HepG2 (cell line): ENCODE results near the gene YWHAB. TPM values are rescaled to one million over a fixed set of nuclear protein-coding genes. Genes with fewer than 3 reads are reported as not detected.

Experiments
- ATAC-seq: fragments of 200-7000 bp; cut with Tn5 transposase; 3 replicates; pipeline ENCODE4 v1.9.1; 2020; ENCODE audit warnings: mild to moderate bottlenecking, moderate library complexity
- BruUV-seq: library from RNA; stranded (reverse); fragments of 400-500 nt; replicated peaks from 2 replicates; lab custom pipeline; 2021; lab: Mats Ljungman, UMichigan
- CTCF ChIA-PET: fragments of 300-600 bp; formaldehyde crosslinking; extraction: SDS; loops from one replicate; lab custom pipeline; 2021; ENCODE audit warnings: low total read pairs, inconsistent platforms, low intra/inter-chr PET ratio; lab: Yijun Ruan, JAX
- POLR2A ChIA-PET: fragments of 350-600 bp; sonication (Branson Sonifier 250); formaldehyde crosslinking; loops from one replicate; lab custom pipeline; 2020; ENCODE audit warnings: antibody characterized with exemption, inconsistent platforms; lab: Yijun Ruan, JAX
- DNase-seq: peaks from one replicate; pipeline ENCODE4 v3.0.0-alpha.2; 2015; ENCODE audit warnings: low spot score
- FAIRE-seq: peaks from 3 replicates; lab custom pipeline; 2011; peaks lifted over from hg19 to GRCh38; lab: Jason Lieb, UNC
- H2AFZ ChIP-seq: one replicate; pipeline ENCODE4 v1.6.1; 2011; ENCODE audit warnings: low read length, inconsistent platforms
- H3K27ac ChIP-seq: fragments of 300-600 bp; 3 replicates; pipeline ENCODE4 v1.8.0; 2011; ENCODE audit warnings: mixed run types, mild to moderate bottlenecking, mixed read lengths, low read length, inconsistent platforms; ENCODE audit not compliant: insufficient read depth; ENCODE audit errors: extremely low read length
- H3K27me3 ChIP-seq, 2 experiments: fragments of 200-600 bp in 1 of 2; 2 replicates in 1 of 2; 3 replicates in 1 of 2; pipeline versions ENCODE4 v1.6.0 to v1.8.0; 2011; ENCODE audit warnings: low read length in 2 of 2, mild to moderate bottlenecking in 2 of 2, moderate library complexity in 2 of 2, inconsistent platforms in 1 of 2; ENCODE audit not compliant: insufficient read depth in 2 of 2, control insufficient read depth in 1 of 2
- H3K36me3 ChIP-seq, 2 experiments: fragments of 200-600 bp in 1 of 2; replicated peaks in 1 of 2; 2 replicates in 1 of 2; 3 replicates in 1 of 2; pipeline versions ENCODE4 v1.5.1 to v1.8.0; 2011; ENCODE audit warnings: low read length in 2 of 2, inconsistent platforms in 1 of 2; ENCODE audit not compliant: insufficient read depth in 2 of 2, control insufficient read depth in 1 of 2
- H3K4me1 ChIP-seq: 2 replicates; pipeline ENCODE4 v1.5.1; 2012; ENCODE audit warnings: low read length, inconsistent platforms; ENCODE audit not compliant: insufficient read depth
- H3K4me2 ChIP-seq: 2 replicates; pipeline ENCODE4 v1.6.0; 2011; ENCODE audit warnings: low read depth, low read length, inconsistent platforms
- H3K4me3 ChIP-seq, 3 experiments: fragments of 200-600 bp in 1 of 3; sonication (generic), shearing (Covaris generic) in 1 of 3; replicated peaks in 1 of 3; 2 replicates each; pipeline ENCODE4 v1.5.1; 2011 to 2016; ENCODE audit warnings: low read length in 3 of 3, inconsistent platforms in 2 of 3, low read depth in 2 of 3, mild to moderate bottlenecking in 2 of 3, control low read depth in 1 of 3, mixed read lengths in 1 of 3; ENCODE audit not compliant: insufficient read depth in 1 of 3
- H3K79me2 ChIP-seq: one replicate; pipeline ENCODE4 v1.6.1; 2011; ENCODE audit warnings: low read length, inconsistent platforms; ENCODE audit not compliant: insufficient read depth
- H3K9ac ChIP-seq: 2 replicates; pipeline ENCODE4 v1.6.0; 2011; ENCODE audit warnings: mild to moderate bottlenecking, low read depth, low read length, inconsistent platforms; ENCODE audit not compliant: insufficient read depth
- H3K9me3 ChIP-seq: 2 replicates; pipeline ENCODE4 v1.5.1; 2012; ENCODE audit warnings: mild to moderate bottlenecking, low read length
- H4K20me1 ChIP-seq: 2 replicates; pipeline ENCODE4 v1.6.0; 2011; ENCODE audit warnings: inconsistent platforms, mild to moderate bottlenecking, low read length, moderate library complexity; ENCODE audit not compliant: insufficient read depth
- CBX5 ChIP-seq: sonication (generic); formaldehyde crosslinking; IDR thresholded peaks from 2 replicates; pipeline ENCODE4 v1.4.0; 2020; ENCODE audit warnings: missing genetic modification reagents, borderline replicate concordance
- FOXP1 ChIP-seq, 2 experiments: fragments of 450-650 bp in 1 of 2; IDR thresholded peaks; 2 replicates each; pipeline ENCODE4 v1.6.1; 2017 to 2018; ENCODE audit warnings: antibody characterized with exemption in 1 of 2
- GABPA ChIP-seq, 2 experiments: IDR thresholded peaks; 2 replicates each; pipeline ENCODE4 v1.6.1; 2011 to 2016; ENCODE audit warnings: low read depth in 2 of 2, low read length in 1 of 2, missing biosample characterization in 1 of 2, missing genetic modification characterization in 1 of 2
- GATAD2A ChIP-seq: IDR thresholded peaks from 2 replicates; pipeline ENCODE4 v1.6.1; 2016
- MAFF ChIP-seq: IDR thresholded peaks from 2 replicates; pipeline ENCODE4 v1.6.1; 2011; ENCODE audit warnings: low read depth, low read length, improper control_type of control experiment
- SIX1 ChIP-seq: sonication (generic); formaldehyde crosslinking; IDR thresholded peaks from 2 replicates; pipeline ENCODE4 v1.4.0; 2020; ENCODE audit warnings: missing genetic modification reagents, borderline replicate concordance
- ZNF331 ChIP-seq: sonication (generic); formaldehyde crosslinking; IDR thresholded peaks from 2 replicates; pipeline ENCODE4 v1.4.0; 2020; ENCODE audit warnings: missing genetic modification reagents
- ZNF557 ChIP-seq: sonication (generic); formaldehyde crosslinking; IDR thresholded peaks from 2 replicates; pipeline ENCODE4 v1.4.0; 2020; ENCODE audit warnings: missing genetic modification reagents
- WGBS: methylation state at CpG from one replicate; pipeline ENCODE4 v1.1.6; 2017; ENCODE audit warnings: low lambda C conversion rate; 5-methylcytosine and 5-hydroxymethylcytosine counted together
- in situ Hi-C: cut with HindIII; loops from 2 replicates; pipeline ENCODE4 v1.10.0; 2017; ENCODE audit warnings: low pct_unique_long_range_greater_than_20kb; ENCODE audit not compliant: extremely low pct_ligation_motif_present
- intact Hi-C: fragments of 100-400 bp; cut with micrococcal nuclease; formaldehyde crosslinking; loops from one replicate; pipeline ENCODE4 v1.10.0; 2022; ENCODE audit not compliant: unreplicated experiment
- polyA plus RNA-seq, 8 experiments: library from polyadenylated mRNA; depleted of rRNA in 3 of 8; stranded (reverse) in 7 of 8; unstranded in 1 of 8; fragments of >200 nt; fragmentation: Illumina TruSeq in 4 of 8; extraction: Trizol in 4 of 8; gene quantifications; 2 replicates each; pipeline versions ENCODE4 v1.2.1 to v1.2.3, GENCODE V29; 2011 to 2016; ENCODE audit warnings: low read depth in 4 of 8, missing spikeins in 1 of 8, mixed read lengths in 1 of 8; ENCODE audit not compliant: insufficient read depth in 1 of 8
- total RNA-seq, 5 experiments: library from RNA; depleted of rRNA; stranded (reverse); fragments of >200 nt; fragmentation: Illumina TruSeq; extraction: Trizol; gene quantifications; 2 replicates each; pipeline ENCODE4 v1.2.3, GENCODE V29; 2016; ENCODE audit warnings: low read depth in 1 of 5
- TF ChIP-seq, protein P1 (sequence below): sonication (generic); formaldehyde crosslinking; IDR thresholded peaks from 2 replicates; pipeline ENCODE4 v1.4.0; 2020; ENCODE audit warnings: missing genetic modification reagents
- TF ChIP-seq, protein P2 (sequence below): sonication (generic); formaldehyde crosslinking; IDR thresholded peaks from 2 replicates; pipeline ENCODE4 v1.8.0; 2022; ENCODE audit warnings: mild to moderate bottlenecking, missing genetic modification reagents; ENCODE audit not compliant: insufficient replicate concordance
- TF ChIP-seq, protein P3 (sequence below): sonication (generic); formaldehyde crosslinking; IDR thresholded peaks from 2 replicates; pipeline ENCODE4 v1.8.1; 2023; ENCODE audit warnings: mild to moderate bottlenecking, moderate library complexity, missing genetic modification reagents
- TF ChIP-seq, protein P4 (sequence below): sonication (generic); formaldehyde crosslinking; IDR thresholded peaks from 2 replicates; pipeline ENCODE4 v1.8.1; 2023; ENCODE audit warnings: mild to moderate bottlenecking, inconsistent platforms, moderate library complexity, missing genetic modification reagents, borderline replicate concordance
- TF ChIP-seq, protein P5 (sequence below): sonication (generic); formaldehyde crosslinking; IDR thresholded peaks from 2 replicates; pipeline ENCODE4 v1.4.0; 2020; ENCODE audit warnings: mild to moderate bottlenecking, missing genetic modification reagents, borderline replicate concordance

Gene YWHAB
- total and polyA plus RNA-seq, 2 of the 13 experiments (the other 11 are each of a cell fraction or from before 2014, with no cell fraction given): 77.2 to 121 TPM

DNA sequence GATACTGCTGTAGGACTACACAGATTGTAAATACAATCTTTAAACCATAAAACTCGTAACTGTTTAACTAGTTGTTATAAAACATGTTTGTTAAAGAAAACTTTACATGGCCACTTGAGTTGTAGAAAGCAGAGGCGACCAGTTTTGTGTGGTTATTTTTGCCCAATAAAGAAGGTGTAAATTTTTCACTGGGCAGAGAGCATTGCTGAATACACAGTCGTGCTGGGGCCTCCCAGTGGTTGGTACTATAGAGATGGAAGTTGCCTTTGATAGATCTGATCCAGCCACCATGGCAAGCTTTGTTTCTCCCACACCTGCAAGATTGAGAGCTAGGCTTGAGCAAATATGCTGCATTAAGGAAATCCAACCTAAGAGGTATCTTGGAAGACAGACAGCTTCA, 34.0 kb upstream of the YWHAB start:
- no peaks in the 10 kb centered on the region for H4K20me1 ChIP-seq
- no peak overlapping the region for H3K4me2 ChIP-seq
- ATAC-seq (no peak), DNase-seq (no peak), FAIRE-seq (no peak)
- no peak overlapping the region for H3K4me3 ChIP-seq
- in situ Hi-C loops (no loop called here), intact Hi-C loops (no loop called here)
- no TSS peak for BruUV-seq
- TF ChIP-seq, protein P1, sequence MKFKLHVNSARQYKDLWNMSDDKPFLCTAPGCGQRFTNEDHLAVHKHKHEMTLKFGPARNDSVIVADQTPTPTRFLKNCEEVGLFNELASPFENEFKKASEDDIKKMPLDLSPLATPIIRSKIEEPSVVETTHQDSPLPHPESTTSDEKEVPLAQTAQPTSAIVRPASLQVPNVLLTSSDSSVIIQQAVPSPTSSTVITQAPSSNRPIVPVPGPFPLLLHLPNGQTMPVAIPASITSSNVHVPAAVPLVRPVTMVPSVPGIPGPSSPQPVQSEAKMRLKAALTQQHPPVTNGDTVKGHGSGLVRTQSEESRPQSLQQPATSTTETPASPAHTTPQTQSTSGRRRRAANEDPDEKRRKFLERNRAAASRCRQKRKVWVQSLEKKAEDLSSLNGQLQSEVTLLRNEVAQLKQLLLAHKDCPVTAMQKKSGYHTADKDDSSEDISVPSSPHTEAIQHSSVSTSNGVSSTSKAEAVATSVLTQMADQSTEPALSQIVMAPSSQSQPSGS (CRISPR knock-in tag): no peak
- TF ChIP-seq, protein P2, sequence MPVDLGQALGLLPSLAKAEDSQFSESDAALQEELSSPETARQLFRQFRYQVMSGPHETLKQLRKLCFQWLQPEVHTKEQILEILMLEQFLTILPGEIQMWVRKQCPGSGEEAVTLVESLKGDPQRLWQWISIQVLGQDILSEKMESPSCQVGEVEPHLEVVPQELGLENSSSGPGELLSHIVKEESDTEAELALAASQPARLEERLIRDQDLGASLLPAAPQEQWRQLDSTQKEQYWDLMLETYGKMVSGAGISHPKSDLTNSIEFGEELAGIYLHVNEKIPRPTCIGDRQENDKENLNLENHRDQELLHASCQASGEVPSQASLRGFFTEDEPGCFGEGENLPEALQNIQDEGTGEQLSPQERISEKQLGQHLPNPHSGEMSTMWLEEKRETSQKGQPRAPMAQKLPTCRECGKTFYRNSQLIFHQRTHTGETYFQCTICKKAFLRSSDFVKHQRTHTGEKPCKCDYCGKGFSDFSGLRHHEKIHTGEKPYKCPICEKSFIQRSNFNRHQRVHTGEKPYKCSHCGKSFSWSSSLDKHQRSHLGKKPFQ (CRISPR knock-in tag): no peak
- TF ChIP-seq CBX5 (no peak), MAFF (no peak), ZNF557 (CRISPR knock-in tag) (no peak), GATAD2A (no peak), FOXP1 (IDR thresholded peaks at IDR 0.05) (no peak), FOXP1 (CRISPR knock-in tag; IDR thresholded peaks at IDR 0.05) (no peak), GABPA (IDR thresholded peaks at IDR 0.05; ENCODE audit: low read depth, low read length) (no peak), GABPA (CRISPR knock-in tag; IDR thresholded peaks at IDR 0.05; ENCODE audit: low read depth) (no peak), SIX1 (no peak), ZNF331 (no peak)
- TF ChIP-seq, protein P3, sequence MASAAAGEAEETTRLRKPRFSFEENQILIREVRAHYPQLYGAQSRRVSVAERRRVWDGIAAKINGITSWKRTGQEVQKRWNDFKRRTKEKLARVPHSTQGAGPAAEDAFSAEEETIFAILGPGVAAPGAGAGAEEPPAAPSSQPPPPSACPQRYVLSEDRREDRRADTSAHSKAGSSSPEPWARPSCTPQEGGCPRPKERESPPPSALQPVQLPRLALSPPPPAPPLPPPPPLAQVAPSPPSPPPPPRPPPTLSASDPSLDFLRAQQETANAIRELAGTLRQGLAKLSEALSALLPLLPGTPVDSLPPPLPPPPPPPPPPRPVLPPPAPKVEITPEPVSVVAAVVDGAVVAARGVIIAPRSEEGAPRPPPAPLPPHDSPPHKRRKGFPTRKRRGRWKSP: no peak
- TF ChIP-seq, protein P4, sequence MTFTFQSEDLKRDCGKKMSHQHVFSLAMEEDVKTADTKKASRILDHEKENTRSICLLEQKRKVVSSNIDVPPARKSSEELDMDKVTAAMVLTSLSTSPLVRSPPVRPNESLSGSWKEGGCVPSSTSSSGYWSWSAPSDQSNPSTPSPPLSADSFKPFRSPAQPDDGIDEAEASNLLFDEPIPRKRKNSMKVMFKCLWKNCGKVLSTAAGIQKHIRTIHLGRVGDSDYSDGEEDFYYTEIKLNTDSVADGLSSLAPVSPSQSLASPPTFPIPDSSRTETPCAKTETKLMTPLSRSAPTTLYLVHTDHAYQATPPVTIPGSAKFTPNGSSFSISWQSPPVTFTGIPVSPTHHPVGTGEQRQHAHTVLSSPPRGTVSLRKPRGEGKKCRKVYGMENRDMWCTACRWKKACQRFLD: no peak
- TF ChIP-seq, protein P5, sequence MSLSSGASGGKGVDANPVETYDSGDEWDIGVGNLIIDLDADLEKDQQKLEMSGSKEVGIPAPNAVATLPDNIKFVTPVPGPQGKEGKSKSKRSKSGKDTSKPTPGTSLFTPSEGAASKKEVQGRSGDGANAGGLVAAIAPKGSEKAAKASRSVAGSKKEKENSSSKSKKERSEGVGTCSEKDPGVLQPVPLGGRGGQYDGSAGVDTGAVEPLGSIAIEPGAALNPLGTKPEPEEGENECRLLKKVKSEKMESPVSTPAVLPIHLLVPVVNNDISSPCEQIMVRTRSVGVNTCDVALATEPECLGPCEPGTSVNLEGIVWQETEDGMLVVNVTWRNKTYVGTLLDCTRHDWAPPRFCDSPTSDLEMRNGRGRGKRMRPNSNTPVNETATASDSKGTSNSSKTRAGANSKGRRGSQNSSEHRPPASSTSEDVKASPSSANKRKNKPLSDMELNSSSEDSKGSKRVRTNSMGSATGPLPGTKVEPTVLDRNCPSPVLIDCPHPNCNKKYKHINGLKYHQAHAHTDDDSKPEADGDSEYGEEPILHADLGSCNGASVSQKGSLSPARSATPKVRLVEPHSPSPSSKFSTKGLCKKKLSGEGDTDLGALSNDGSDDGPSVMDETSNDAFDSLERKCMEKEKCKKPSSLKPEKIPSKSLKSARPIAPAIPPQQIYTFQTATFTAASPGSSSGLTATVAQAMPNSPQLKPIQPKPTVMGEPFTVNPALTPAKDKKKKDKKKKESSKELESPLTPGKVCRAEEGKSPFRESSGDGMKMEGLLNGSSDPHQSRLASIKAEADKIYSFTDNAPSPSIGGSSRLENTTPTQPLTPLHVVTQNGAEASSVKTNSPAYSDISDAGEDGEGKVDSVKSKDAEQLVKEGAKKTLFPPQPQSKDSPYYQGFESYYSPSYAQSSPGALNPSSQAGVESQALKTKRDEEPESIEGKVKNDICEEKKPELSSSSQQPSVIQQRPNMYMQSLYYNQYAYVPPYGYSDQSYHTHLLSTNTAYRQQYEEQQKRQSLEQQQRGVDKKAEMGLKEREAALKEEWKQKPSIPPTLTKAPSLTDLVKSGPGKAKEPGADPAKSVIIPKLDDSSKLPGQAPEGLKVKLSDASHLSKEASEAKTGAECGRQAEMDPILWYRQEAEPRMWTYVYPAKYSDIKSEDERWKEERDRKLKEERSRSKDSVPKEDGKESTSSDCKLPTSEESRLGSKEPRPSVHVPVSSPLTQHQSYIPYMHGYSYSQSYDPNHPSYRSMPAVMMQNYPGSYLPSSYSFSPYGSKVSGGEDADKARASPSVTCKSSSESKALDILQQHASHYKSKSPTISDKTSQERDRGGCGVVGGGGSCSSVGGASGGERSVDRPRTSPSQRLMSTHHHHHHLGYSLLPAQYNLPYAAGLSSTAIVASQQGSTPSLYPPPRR: no peak
- CTCF ChIA-PET: no interaction called here
- H3K9ac ChIP-seq: no peak overlapping the region
- peaks cover 0 to 10% of the 10 kb centered on the region in 2 experiments; a peak in 1 of 5 replicates for H3K27me3 ChIP-seq
- POLR2A ChIA-PET: no interaction called here
- no peaks in the 10 kb centered on the region for H3K79me2 ChIP-seq
- 1% methylated on average over 3 of the region's 3 CpGs for WGBS
- H2AFZ ChIP-seq: no peak overlapping the region
- H3K9me3 ChIP-seq: no peaks in the 10 kb centered on the region
- H3K36me3 ChIP-seq: no peaks in the 10 kb centered on the region
- peaks cover 13% of the 10 kb centered on the region for H3K4me1 ChIP-seq
- no peak overlapping the region for H3K27ac ChIP-seq
